Vagina (tissue), 2 donors: ENCODE measurements around the gene KRT3. TPM values are rescaled to one million over a fixed set of nuclear protein-coding genes. Genes with fewer than 3 reads are reported as not detected.

ENCODE experiments used
- DNase-seq, 2 donors: peaks; one replicate each; pipeline ENCODE4 v3.0.0-alpha.2; 2017; ENCODE audit errors: extremely low spot score in 2 of 2
- H3K27ac ChIP-seq: fragments of 200-600 bp; sonication (generic); one replicate; pipeline ENCODE4 v1.5.1; 2019
- H3K27me3 ChIP-seq: fragments of 200-600 bp; sonication (generic); one replicate; pipeline ENCODE4 v1.5.1; 2019
- H3K36me3 ChIP-seq, 2 donors: fragments of 200-600 bp; sonication (generic); one replicate each; pipeline ENCODE4 v1.5.1; 2017 to 2019
- H3K4me1 ChIP-seq: fragments of 200-600 bp; sonication (generic); one replicate; pipeline ENCODE4 v1.5.1; 2019
- H3K4me3 ChIP-seq, 2 donors: fragments of 200-600 bp; sonication (generic); 1 replicate in 1 of 2; 2 replicates in 1 of 2; pipeline ENCODE4 v1.5.1; 2016 to 2019
- H3K9me3 ChIP-seq: fragments of 200-600 bp; sonication (generic); one replicate; pipeline ENCODE4 v1.5.1; 2019
- CTCF ChIP-seq, 3 experiments: fragments of 450-650 bp in 2 of 3; fragments of 200-600 bp in 1 of 3; sonication (generic) in 1 of 3; IDR thresholded peaks; one replicate each; pipeline ENCODE4 v1.5.1; 2017 to 2019; ENCODE audit warnings: antibody characterized with exemption in 3 of 3, mild to moderate bottlenecking in 2 of 3, moderate library complexity in 2 of 3
- POLR2A ChIP-seq, 2 donors: fragments of 450-650 bp; IDR thresholded peaks; one replicate each; pipeline ENCODE4 v1.6.1; 2017; ENCODE audit warnings: antibody characterized with exemption in 2 of 2, mild to moderate bottlenecking in 2 of 2, moderate library complexity in 2 of 2
- POLR2AphosphoS5 ChIP-seq, 2 donors: sonication (generic); formaldehyde crosslinking; IDR thresholded peaks; one replicate each; pipeline ENCODE4 v1.9.0; 2017; ENCODE audit warnings: antibody characterized with exemption in 2 of 2, mild to moderate bottlenecking in 2 of 2, low read depth in 1 of 2; ENCODE audit not compliant: insufficient read depth in 1 of 2
- intact Hi-C: fragments of 100-400 bp; cut with DNase I; formaldehyde crosslinking; loops from one replicate; pipeline ENCODE4 v1.15.1; 2023
- total RNA-seq: library from RNA; depleted of rRNA; stranded (reverse); fragments of >200 nt; gene quantifications from one replicate; pipeline ENCODE4 v1.2.3, GENCODE V29; 2016

Gene KRT3
- total RNA-seq, 1 donor from 2014 or later, result not detected

- intact Hi-C loops, result loop anchor here (1.0 kb wide), 1 partner anchor 39 kb away; no protein-coding TSS in a partner anchor
- DNase-seq, result no peak
- H3K27me3 ChIP-seq, result no peaks in the 10 kb centered on the region
These were observed 35.3 kb upstream of the KRT3 start for GRCh38 chr12:52831251-52831650.

DNA sequence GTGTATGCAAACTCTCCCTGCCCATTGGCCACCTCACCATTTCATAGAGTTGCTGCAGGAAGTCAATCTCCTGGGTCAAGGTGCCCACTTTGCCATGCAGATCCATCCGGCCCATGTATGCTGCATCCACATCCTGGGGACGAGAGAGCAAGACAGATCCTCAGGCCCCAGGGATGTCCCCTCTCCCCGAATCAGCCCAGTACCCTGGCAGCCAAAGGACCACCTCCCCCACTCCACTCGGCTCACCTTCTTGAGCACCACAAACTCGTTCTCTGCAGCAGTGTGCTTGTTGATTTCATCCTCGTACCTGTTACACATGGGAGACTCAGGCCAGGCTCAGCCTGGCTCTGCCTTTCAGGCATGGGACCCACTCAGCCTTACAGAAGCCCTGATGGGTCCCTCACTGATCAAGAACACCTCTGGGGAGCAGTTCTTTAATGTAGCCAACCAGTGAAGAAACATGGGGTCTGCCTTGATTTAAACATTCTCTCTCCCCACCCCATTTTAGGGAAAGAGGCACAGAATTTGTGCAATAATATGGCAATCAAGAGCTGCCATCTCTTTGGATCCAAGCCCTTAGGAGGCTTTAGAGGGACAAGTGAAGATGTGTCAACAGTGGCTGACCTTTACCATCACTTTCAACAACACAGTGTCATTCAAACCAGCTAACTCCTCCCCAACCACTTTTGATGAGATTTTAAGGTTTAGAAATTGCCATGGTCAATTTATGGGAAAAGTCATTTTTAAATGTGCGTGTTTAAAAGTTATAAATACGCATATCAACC lies 34.3 kb upstream of the KRT3 start:
- H3K4me3 ChIP-seq, result no peak overlapping the region
- no peak overlapping the region for H3K27ac ChIP-seq
- DNase-seq, result no peak
- no peaks in the 10 kb centered on the region for H3K9me3 ChIP-seq
- TF ChIP-seq POLR2AphosphoS5 (IDR thresholded peaks at IDR 0.05; ENCODE audit: insufficient read depth in 1 of 2, low read depth in 1 of 2), result no peak
- no peak for TF ChIP-seq CTCF (IDR thresholded peaks at IDR 0.05)
- no peak for TF ChIP-seq POLR2A (IDR thresholded peaks at IDR 0.05)
- intact Hi-C loops, result no loop called here
- H3K4me1 ChIP-seq, result no peaks in the 10 kb centered on the region
- no peaks in the 10 kb centered on the region for H3K27me3 ChIP-seq
- H3K36me3 ChIP-seq, result no peaks in the 10 kb centered on the region

More at GRCh38 chr12:52831251-52831650, 35.3 kb upstream of the KRT3 start:
- Histone ChIP-seq H3K36me3 (no peaks in the 10 kb centered on the region), H3K27ac (no peak overlapping the region), H3K4me3 (no peak overlapping the region), H3K9me3 (no peaks in the 10 kb centered on the region), H3K4me1 (no peaks in the 10 kb centered on the region)
- no peak for TF ChIP-seq POLR2A (IDR thresholded peaks at IDR 0.05)
- no peak for TF ChIP-seq CTCF (IDR thresholded peaks at IDR 0.05)
- TF ChIP-seq POLR2AphosphoS5 (IDR thresholded peaks at IDR 0.05; ENCODE audit: insufficient read depth in 1 of 2, low read depth in 1 of 2), result no peak

- Histone ChIP-seq H3K36me3 (no peaks in the 10 kb centered on the region), H3K27me3 (no peaks in the 10 kb centered on the region), H3K9me3 (no peaks in the 10 kb centered on the region), H3K4me3 (no peak overlapping the region), H3K4me1 (no peaks in the 10 kb centered on the region), H3K27ac (no peak overlapping the region)
- TF ChIP-seq CTCF (IDR thresholded peaks at IDR 0.05) (no peak), POLR2AphosphoS5 (IDR thresholded peaks at IDR 0.05; ENCODE audit: insufficient read depth in 1 of 2, low read depth in 1 of 2) (no peak), POLR2A (IDR thresholded peaks at IDR 0.05) (no peak)
- no peak for DNase-seq
- intact Hi-C loops, result no loop called here
These were observed 32.7 kb upstream of the KRT3 start for GRCh38 chr12:52828591-52829021.

GRCh38 chr12:52828156-52828555 lies 32.2 kb upstream of the KRT3 start:
- intact Hi-C loops, result no loop called here
- TF ChIP-seq POLR2A (IDR thresholded peaks at IDR 0.05) (no peak), POLR2AphosphoS5 (IDR thresholded peaks at IDR 0.05; ENCODE audit: insufficient read depth in 1 of 2, low read depth in 1 of 2) (no peak), CTCF (IDR thresholded peaks at IDR 0.05) (no peak)
- no peaks in the 10 kb centered on the region for H3K27me3 ChIP-seq
- no peaks in the 10 kb centered on the region for H3K4me1 ChIP-seq
- no peak overlapping the region for H3K27ac ChIP-seq
- H3K36me3 ChIP-seq, result no peaks in the 10 kb centered on the region
- no peak for DNase-seq
- no peaks in the 10 kb centered on the region for H3K9me3 ChIP-seq
- H3K4me3 ChIP-seq, result no peak overlapping the region

DNA sequence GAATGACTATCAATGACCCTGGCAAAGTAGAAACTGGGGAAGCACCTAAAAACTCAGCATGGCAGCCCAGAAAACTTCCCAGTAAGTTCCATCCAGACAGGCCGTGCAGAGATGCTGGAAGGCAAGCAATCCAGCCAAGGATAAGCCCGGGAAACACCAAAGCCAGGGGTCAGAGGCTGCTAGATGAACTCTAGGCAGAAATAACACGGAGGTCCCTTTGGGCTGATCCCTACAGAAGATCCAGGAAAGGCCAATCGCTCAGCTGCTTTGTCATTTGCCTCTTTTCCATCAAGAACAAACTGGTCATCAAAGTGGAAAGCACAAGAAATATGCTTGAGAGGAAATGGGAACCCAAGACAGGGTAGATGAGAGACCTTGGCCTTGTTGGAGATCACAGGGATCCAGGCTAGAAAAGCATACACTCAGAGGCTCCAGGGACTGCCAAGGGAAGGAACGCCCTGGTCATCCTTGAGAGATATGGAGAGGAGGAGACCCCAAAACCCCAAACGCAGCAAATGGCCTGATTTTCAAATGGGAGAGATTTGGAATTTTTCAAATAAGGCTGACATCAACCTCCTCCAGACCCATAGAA lies 31.7 kb upstream of the KRT3 start:
- no peak for DNase-seq
- Histone ChIP-seq H3K4me1 (no peaks in the 10 kb centered on the region), H3K27ac (no peak overlapping the region), H3K36me3 (no peaks in the 10 kb centered on the region), H3K9me3 (no peaks in the 10 kb centered on the region), H3K27me3 (no peaks in the 10 kb centered on the region), H3K4me3 (no peak overlapping the region)
- TF ChIP-seq POLR2AphosphoS5 (IDR thresholded peaks at IDR 0.05; ENCODE audit: insufficient read depth in 1 of 2, low read depth in 1 of 2) (no peak), POLR2A (IDR thresholded peaks at IDR 0.05) (no peak), CTCF (IDR thresholded peaks at IDR 0.05) (no peak)
- intact Hi-C loops, result no loop called here
